ENCODE measurements around the gene IGF2BP3. TPM values are rescaled to one million over a fixed set of nuclear protein-coding genes. Genes with fewer than 3 reads are reported as not detected.

Gene IGF2BP3
- total and polyA plus RNA-seq, 2 donors (not counting 3 experiments of a cell fraction or from before 2014, with no cell fraction given) = 41.2 to 111 TPM

GRCh38 chr7:23283086-23283485 is 187.2 kb downstream of the IGF2BP3 start:
- no TSS peak for BruUV-seq (replicated peaks)
- TF ChIP-seq POLR2AphosphoS5 (IDR thresholded peaks at IDR 0.05; ENCODE audit: insufficient read depth, low read depth, low read length) (no peak), POLR2A (IDR thresholded peaks at IDR 0.05; ENCODE audit: low read depth, low read length) (no peak)
- H2AFZ ChIP-seq (ENCODE audit: low read depth, low read length) = no peak overlapping the region
- H3K79me2 ChIP-seq (ENCODE audit: control insufficient read depth, insufficient read depth, low read length) = no peaks in the 10 kb centered on the region
- no peaks in the 10 kb centered on the region for H4K20me1 ChIP-seq (replicated peaks; ENCODE audit: control insufficient read depth, extremely low read depth, insufficient read depth, low read length)
- H3K9ac ChIP-seq (replicated peaks; ENCODE audit: extremely low read depth, insufficient read depth, low read length) = no peak overlapping the region
- no peak for FAIRE-seq
- H3K4me3 ChIP-seq (replicated peaks in 1 of 3; ENCODE audit: insufficient read depth in 1 of 3, low read depth in 1 of 3, low read length in 3 of 3) = no peak overlapping the region
- intact Hi-C loops (cut with micrococcal nuclease) = no loop called here
- no peaks in the 10 kb centered on the region for H3K4me1 ChIP-seq (ENCODE audit: control insufficient read depth, extremely low read depth, insufficient read depth, low read length)
- DNase-seq (ENCODE audit: low read depth, low spot score) = no peak
- dilution Hi-C loops (cut with MboI; ENCODE audit: extremely low pct_ligation_motif_present, low sequenced_read_pairs) = loop anchor here (25.0 kb wide), 1 partner anchor 229 kb away; no protein-coding TSS in a partner anchor
- H3K9me1 ChIP-seq (replicated peaks; ENCODE audit: control insufficient read depth, extremely low read depth, insufficient read depth, low read length) = no peaks in the 10 kb centered on the region
- H3K27me3 ChIP-seq (ENCODE audit: control insufficient read depth in 2 of 2, insufficient read depth in 2 of 2, low read length in 2 of 2) = no peaks in the 10 kb centered on the region
- CTCF ChIA-PET = interaction anchor here (1.2 kb wide), 1 partner anchor 10 kb away, joined by 6 read pairs; no protein-coding TSS in a partner anchor
- no peaks in the 10 kb centered on the region for H3K36me3 ChIP-seq (ENCODE audit: control insufficient read depth in 2 of 2, extremely low read depth in 1 of 2, insufficient read depth in 2 of 2, low read length in 2 of 2)
- POLR2A ChIA-PET = no interaction called here
- H3K4me2 ChIP-seq (ENCODE audit: insufficient read depth, low read length) = no peak overlapping the region
- H3K9me3 ChIP-seq (replicated peaks; ENCODE audit: control insufficient read depth, insufficient read depth, low read length) = no peaks in the 10 kb centered on the region
- no peak overlapping the region for H3K27ac ChIP-seq (ENCODE audit: insufficient read depth, low read depth, low read length)

- CTCF ChIA-PET = interaction anchor here (1.6 to 2.2 kb wide), 3 partner anchors 183 to 267 kb away, joined by 3 to 12 read pairs (median 9); no protein-coding TSS in a partner anchor
- DNase-seq (ENCODE audit: low read depth, low spot score) = no peak
- FAIRE-seq = no peak
- no peaks in the 10 kb centered on the region for H3K79me2 ChIP-seq (ENCODE audit: control insufficient read depth, insufficient read depth, low read length)
- H3K27ac ChIP-seq (ENCODE audit: insufficient read depth, low read depth, low read length) = no peak overlapping the region
- H3K4me3 ChIP-seq (replicated peaks in 1 of 3; ENCODE audit: insufficient read depth in 1 of 3, low read depth in 1 of 3, low read length in 3 of 3) = no peak overlapping the region
- H3K27me3 ChIP-seq (ENCODE audit: control insufficient read depth in 2 of 2, insufficient read depth in 2 of 2, low read length in 2 of 2) = no peaks in the 10 kb centered on the region
- no peaks in the 10 kb centered on the region for H3K36me3 ChIP-seq (ENCODE audit: control insufficient read depth in 2 of 2, extremely low read depth in 1 of 2, insufficient read depth in 2 of 2, low read length in 2 of 2)
- intact Hi-C loops (cut with micrococcal nuclease) (no loop called here), dilution Hi-C loops (cut with MboI; ENCODE audit: extremely low pct_ligation_motif_present, low sequenced_read_pairs) (loop anchor here (25.0 kb wide), 1 partner anchor 232 kb away; no protein-coding TSS in a partner anchor)
- H3K4me2 ChIP-seq (ENCODE audit: insufficient read depth, low read length) = no peak overlapping the region
- TF ChIP-seq EZH2 (IDR thresholded peaks at IDR 0.05; ENCODE audit: borderline replicate concordance, low read depth, low read length, severe bottlenecking) (no peak), POLR2A (IDR thresholded peaks at IDR 0.05; ENCODE audit: low read depth, low read length) (no peak), JUN (IDR thresholded peaks at IDR 0.05; ENCODE audit: borderline replicate concordance, insufficient read depth, insufficient read length, low read depth) (no peak), FOS (IDR thresholded peaks at IDR 0.05; ENCODE audit: borderline replicate concordance, insufficient read depth, low read length) (no peak), GATA2 (IDR thresholded peaks at IDR 0.05; ENCODE audit: insufficient read depth, insufficient read length, low read depth, low read length) (no peak), MYC (IDR thresholded peaks at IDR 0.05; ENCODE audit: low read depth, low read length) (no peak), CTCF (IDR thresholded peaks at IDR 0.05; ENCODE audit: extremely low read depth in 1 of 2, insufficient read depth in 1 of 2, low read depth in 1 of 2, low read length in 2 of 2) (no peak), MAX (IDR thresholded peaks at IDR 0.05; ENCODE audit: insufficient read depth, insufficient read length) (no peak), POLR2AphosphoS5 (IDR thresholded peaks at IDR 0.05; ENCODE audit: insufficient read depth, low read depth, low read length) (no peak)
- POLR2A ChIA-PET = no interaction called here
- BruUV-seq (replicated peaks) = no TSS peak
- H3K9me3 ChIP-seq (replicated peaks; ENCODE audit: control insufficient read depth, insufficient read depth, low read length) = no peaks in the 10 kb centered on the region
- no peak overlapping the region for H3K9ac ChIP-seq (replicated peaks; ENCODE audit: extremely low read depth, insufficient read depth, low read length)
- no peaks in the 10 kb centered on the region for H4K20me1 ChIP-seq (replicated peaks; ENCODE audit: control insufficient read depth, extremely low read depth, insufficient read depth, low read length)
- H3K4me1 ChIP-seq (ENCODE audit: control insufficient read depth, extremely low read depth, insufficient read depth, low read length) = no peaks in the 10 kb centered on the region
- H3K9me1 ChIP-seq (replicated peaks; ENCODE audit: control insufficient read depth, extremely low read depth, insufficient read depth, low read length) = no peaks in the 10 kb centered on the region
- no peak overlapping the region for H2AFZ ChIP-seq (ENCODE audit: low read depth, low read length)
Observed at GRCh38 chr7:23279819-23280525, 190.3 kb downstream of the IGF2BP3 start.

Data from endothelial cell of umbilical vein (primary cell).